Neuronal stem cell (in vitro differentiated cells): ENCODE measurements around the gene CACUL1.

Source experiments
- DNase-seq: peaks from one replicate; pipeline ENCODE4 v3.0.0-alpha.2; 2013; ENCODE audit warnings: low spot score
- H2AFZ ChIP-seq: one replicate; pipeline ENCODE4 v1.6.1; 2013; ENCODE audit warnings: mild to moderate bottlenecking, low read length, inconsistent platforms
- H2AK5ac ChIP-seq: 2 replicates; pipeline ENCODE4 v1.6.1; 2013; ENCODE audit warnings: low read depth, mild to moderate bottlenecking, inconsistent platforms, low read length, moderate library complexity, mixed read lengths
- H2BK120ac ChIP-seq: 2 replicates; pipeline ENCODE4 v1.6.1; 2013; ENCODE audit warnings: low read depth, mild to moderate bottlenecking, inconsistent platforms, low read length, moderate library complexity, mixed read lengths
- H2BK12ac ChIP-seq: one replicate; pipeline ENCODE4 v1.6.1; 2013; ENCODE audit warnings: low read length, inconsistent platforms
- H2BK15ac ChIP-seq: 2 replicates; pipeline ENCODE4 v1.6.1; 2013; ENCODE audit warnings: mild to moderate bottlenecking, low read length, inconsistent platforms, mixed read lengths
- H2BK5ac ChIP-seq: one replicate; pipeline ENCODE4 v1.6.1; 2013; ENCODE audit warnings: inconsistent platforms, mild to moderate bottlenecking, low read length, moderate library complexity
- H3K14ac ChIP-seq: one replicate; pipeline ENCODE4 v1.6.1; 2013; ENCODE audit warnings: low read length, inconsistent platforms
- H3K18ac ChIP-seq: 2 replicates; pipeline ENCODE4 v1.6.1; 2013; ENCODE audit warnings: low read length, inconsistent platforms
- H3K23ac ChIP-seq: 2 replicates; pipeline ENCODE4 v1.6.1; 2013; ENCODE audit warnings: low read depth, mild to moderate bottlenecking, mixed read lengths, low read length, inconsistent platforms; ENCODE audit not compliant: poor library complexity
- H3K27ac ChIP-seq: replicated peaks from 3 replicates; pipeline ENCODE4 v1.5.1; 2013; ENCODE audit warnings: low read length, inconsistent platforms
- H3K27me3 ChIP-seq, 3 experiments: 2 replicates each; pipeline ENCODE4 v1.6.1; 2013; ENCODE audit warnings: low read length in 3 of 3, mild to moderate bottlenecking in 2 of 3, inconsistent platforms in 1 of 3, low read depth in 1 of 3, mixed read lengths in 1 of 3, moderate library complexity in 1 of 3; ENCODE audit not compliant: control insufficient read depth in 3 of 3, insufficient read depth in 3 of 3
- H3K36me3 ChIP-seq, 2 donors: replicated peaks in 1 of 2; 2 replicates each; pipeline ENCODE4 v1.6.1; 2013; ENCODE audit warnings: low read length in 2 of 2; ENCODE audit not compliant: control insufficient read depth in 2 of 2, insufficient read depth in 2 of 2
- H3K4ac ChIP-seq: 2 replicates; pipeline ENCODE4 v1.6.1; 2013; ENCODE audit warnings: inconsistent platforms, mild to moderate bottlenecking, low read length, moderate library complexity
- H3K4me1 ChIP-seq, 2 donors: 1 replicate in 1 of 2; 2 replicates in 1 of 2; pipeline ENCODE4 v1.6.1; 2013; ENCODE audit warnings: low read length in 2 of 2, low read depth in 1 of 2; ENCODE audit not compliant: control insufficient read depth in 2 of 2, insufficient read depth in 1 of 2
- H3K4me2 ChIP-seq: one replicate; pipeline ENCODE4 v1.6.1; 2013; ENCODE audit warnings: mild to moderate bottlenecking, low read length, inconsistent platforms; ENCODE audit not compliant: insufficient read depth, poor library complexity, severe bottlenecking
- H3K4me3 ChIP-seq, 2 donors: 2 replicates each; pipeline ENCODE4 v1.5.1; 2013; ENCODE audit warnings: low read length in 2 of 2, mild to moderate bottlenecking in 2 of 2, inconsistent platforms in 1 of 2, moderate library complexity in 1 of 2
- H3K79me1 ChIP-seq: one replicate; pipeline ENCODE4 v1.6.1; 2013; ENCODE audit warnings: low read depth, mild to moderate bottlenecking, inconsistent platforms, low read length, moderate library complexity
- H3K9ac ChIP-seq: one replicate; pipeline ENCODE4 v1.6.1; 2013; ENCODE audit warnings: mild to moderate bottlenecking, low read depth, low read length, inconsistent platforms; ENCODE audit not compliant: poor library complexity
- H3K9me3 ChIP-seq, 2 donors: replicated peaks in 1 of 2; 2 replicates each; pipeline versions ENCODE3 to v1.6.1; 2013; ENCODE audit warnings: low read length in 2 of 2, mild to moderate bottlenecking in 2 of 2, inconsistent platforms in 1 of 2, low read depth in 1 of 2, mixed read lengths in 1 of 2, moderate library complexity in 1 of 2; ENCODE audit not compliant: control insufficient read depth in 2 of 2, insufficient read depth in 1 of 2
- H4K8ac ChIP-seq: one replicate; pipeline ENCODE4 v1.6.1; 2013; ENCODE audit warnings: low read depth, mild to moderate bottlenecking, inconsistent platforms, low read length, moderate library complexity
- H4K91ac ChIP-seq: one replicate; pipeline ENCODE4 v1.6.1; 2013; ENCODE audit warnings: low read length, low read depth, mild to moderate bottlenecking, inconsistent platforms; ENCODE audit not compliant: poor library complexity
- WGBS, 2 donors: extraction: QIAGEN DNeasy Blood & Tissue Kit; methylation state at CpG; one replicate each; pipeline ENCODE4 v1.1.7; 2013; ENCODE audit warnings: missing lambda C conversion rate in 2 of 2, mixed read lengths in 1 of 2; ENCODE audit not compliant: insufficient read length in 2 of 2, insufficient replicate concordance in 1 of 2; ENCODE audit errors: extremely low coverage in 2 of 2; 5-methylcytosine and 5-hydroxymethylcytosine counted together

The CACUL1 gene

DNA sequence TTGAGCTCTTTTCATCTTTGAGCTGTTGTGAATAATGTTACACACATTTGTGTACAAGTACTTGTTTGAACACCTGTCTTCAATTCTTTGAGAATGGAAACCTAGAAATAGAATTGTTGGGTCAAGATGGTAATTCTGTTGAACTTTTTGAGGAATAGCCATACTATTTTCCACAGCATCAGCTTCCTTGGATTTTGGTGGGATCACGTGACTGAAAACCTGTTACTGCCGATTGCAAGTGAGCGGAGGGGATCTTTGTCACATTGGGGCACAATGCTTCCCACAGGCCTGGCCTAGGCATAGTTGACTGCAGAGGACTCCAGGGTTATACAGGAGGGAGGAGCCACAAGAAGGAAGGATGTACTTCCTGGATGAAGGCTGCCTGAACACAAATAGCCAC, 21.3 kb upstream of the CACUL1 start:
- WGBS, 2 donors, result no CpG with 5 or more reads among the region's 3 CpGs

DNA sequence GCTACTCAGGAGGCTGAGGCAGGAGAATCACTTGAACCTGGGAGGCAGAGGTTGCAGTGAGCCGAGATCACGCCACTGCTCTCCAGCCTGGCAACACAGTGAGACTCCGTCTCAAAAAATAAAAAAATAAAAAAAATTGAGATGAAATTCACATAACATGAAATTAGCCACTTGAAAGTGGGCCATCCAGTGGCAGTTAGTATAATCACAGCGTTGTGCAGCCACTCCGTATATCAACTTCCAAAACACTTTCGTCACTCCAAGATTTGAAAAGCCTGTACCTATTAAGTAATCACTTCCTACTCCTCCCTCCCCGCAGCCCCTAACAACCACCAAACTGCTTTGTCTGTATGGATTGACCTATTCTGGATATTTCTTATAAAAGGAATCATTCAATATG, 20.7 kb upstream of the CACUL1 start:
- DNase-seq, result no peak
- no peak overlapping the region for H2AK5ac ChIP-seq

More for the DNA sequence above, 21.3 kb upstream of the CACUL1 start:
- no peak overlapping the region for H4K8ac ChIP-seq
- no peaks in the 10 kb centered on the region for H3K9me3 ChIP-seq
- no peaks in the 10 kb centered on the region for H3K79me1 ChIP-seq
- no peaks in the 10 kb centered on the region for H3K36me3 ChIP-seq
- no peak overlapping the region for H2BK120ac ChIP-seq
- H2AK5ac ChIP-seq, result no peak overlapping the region
- H3K4me1 ChIP-seq, result no peaks in the 10 kb centered on the region
- no peak overlapping the region for H2BK12ac ChIP-seq
- no peak overlapping the region for H2BK15ac ChIP-seq
- no peak for DNase-seq
- no peak overlapping the region for H2BK5ac ChIP-seq
- no peak overlapping the region for H3K9ac ChIP-seq
- H3K4ac ChIP-seq, result no peak overlapping the region
- H3K14ac ChIP-seq, result no peak overlapping the region
- H4K91ac ChIP-seq, result no peak overlapping the region
- H3K4me3 ChIP-seq, result no peak overlapping the region
- H2AFZ ChIP-seq, result no peak overlapping the region
- H3K27me3 ChIP-seq, result peaks cover 0 to 2% (median 0%) of the 10 kb centered on the region in 3 experiments
- no peak overlapping the region for H3K27ac ChIP-seq
- H3K4me2 ChIP-seq, result no peak overlapping the region
- no peak overlapping the region for H3K18ac ChIP-seq
- no peak overlapping the region for H3K23ac ChIP-seq

DNA sequence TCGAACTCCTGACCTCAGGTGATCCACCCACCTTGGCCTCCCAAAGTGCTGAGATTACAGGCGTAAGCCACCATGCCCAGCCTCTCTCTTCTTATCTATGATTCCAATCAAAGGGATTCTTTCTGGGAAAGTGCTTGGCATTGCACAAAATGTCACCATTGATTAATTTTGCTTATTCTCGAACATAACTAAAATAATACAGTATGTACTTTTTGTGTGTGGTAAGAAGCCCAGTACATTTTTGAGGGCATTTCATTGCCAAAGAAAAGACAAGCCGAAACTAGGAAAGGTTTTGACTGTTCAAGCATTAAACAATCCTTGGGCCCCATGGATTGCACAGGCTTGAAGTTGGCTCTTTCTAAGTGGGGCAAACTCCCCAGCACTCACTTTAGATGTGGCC, 18.3 kb upstream of the CACUL1 start:
- Histone ChIP-seq H3K4ac (no peak overlapping the region), H2BK5ac (no peak overlapping the region), H3K18ac (no peak overlapping the region)

More for the DNA sequence above, 20.7 kb upstream of the CACUL1 start:
- H3K27ac ChIP-seq, result no peak overlapping the region
- H3K4ac ChIP-seq, result no peak overlapping the region
- H3K4me1 ChIP-seq, result no peaks in the 10 kb centered on the region
- H3K4me2 ChIP-seq, result no peak overlapping the region
- H3K9ac ChIP-seq, result no peak overlapping the region
- H3K23ac ChIP-seq, result no peak overlapping the region
- no peaks in the 10 kb centered on the region for H3K36me3 ChIP-seq
- WGBS, 2 donors, result no CpG with 5 or more reads among the region's 7 CpGs
- H3K14ac ChIP-seq, result no peak overlapping the region
- no peak overlapping the region for H3K18ac ChIP-seq
- H2BK5ac ChIP-seq, result no peak overlapping the region
- no peak overlapping the region for H4K91ac ChIP-seq
- no peak overlapping the region for H2AFZ ChIP-seq
- H3K79me1 ChIP-seq, result no peaks in the 10 kb centered on the region
- H3K9me3 ChIP-seq, result no peaks in the 10 kb centered on the region
- H2BK15ac ChIP-seq, result no peak overlapping the region
- H2BK120ac ChIP-seq, result no peak overlapping the region
- H3K27me3 ChIP-seq, result peaks cover 0 to 2% (median 0%) of the 10 kb centered on the region in 3 experiments
- no peak overlapping the region for H3K4me3 ChIP-seq
- H4K8ac ChIP-seq, result no peak overlapping the region
- H2BK12ac ChIP-seq, result no peak overlapping the region

DNA sequence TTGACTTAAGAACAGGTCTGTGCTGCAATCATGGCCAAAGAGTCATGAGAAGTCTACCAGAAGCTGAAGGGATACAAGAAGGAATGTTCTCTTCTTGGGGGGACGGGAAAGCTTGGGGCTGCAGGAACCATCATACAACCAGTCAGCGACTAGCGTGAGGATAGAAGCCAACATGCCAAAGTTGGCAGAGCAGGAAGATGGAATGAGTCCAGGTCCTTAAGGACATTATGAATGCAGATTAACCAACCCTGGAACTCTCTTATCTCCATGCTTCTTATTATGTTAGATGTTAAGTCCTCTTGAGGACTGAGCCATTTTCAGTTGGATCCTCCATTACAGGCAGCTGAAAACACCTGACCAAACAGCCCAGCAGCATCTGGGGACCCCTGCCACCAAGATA, 17.2 kb upstream of the CACUL1 start:
- Histone ChIP-seq H3K4ac (no peak overlapping the region), H3K4me2 (no peak overlapping the region), H3K27ac (no peak overlapping the region), H2BK120ac (no peak overlapping the region), H3K36me3 (no peaks in the 10 kb centered on the region), H3K4me1 (no peaks in the 10 kb centered on the region), H3K27me3 (peaks cover 0 to 6% (median 0%) of the 10 kb centered on the region in 3 experiments), H3K9ac (no peak overlapping the region), H4K8ac (no peak overlapping the region), H3K79me1 (no peaks in the 10 kb centered on the region), H2AFZ (no peak overlapping the region), H3K14ac (no peak overlapping the region), H2AK5ac (no peak overlapping the region), H3K9me3 (peaks cover 0 to 2% of the 10 kb centered on the region in 2 donors), H3K18ac (no peak overlapping the region), H3K23ac (no peak overlapping the region), H2BK12ac (no peak overlapping the region), H2BK15ac (no peak overlapping the region), H4K91ac (no peak overlapping the region), H3K4me3 (no peak overlapping the region), H2BK5ac (no peak overlapping the region)
- DNase-seq, result no peak
- WGBS, 2 donors, result no CpG with 5 or more reads among the region's 3 CpGs

More for the DNA sequence above, 18.3 kb upstream of the CACUL1 start:
- WGBS, 2 donors, result no CpG with 5 or more reads among the region's 4 CpGs
- no peak overlapping the region for H3K4me3 ChIP-seq
- peaks cover 0 to under 1% (median 0%) of the 10 kb centered on the region in 3 experiments for H3K27me3 ChIP-seq
- peaks cover 0 to 2% of the 10 kb centered on the region in 2 donors for H3K9me3 ChIP-seq
- no peak overlapping the region for H3K4me2 ChIP-seq
- H2BK12ac ChIP-seq, result no peak overlapping the region
- H2AK5ac ChIP-seq, result no peak overlapping the region
- H3K23ac ChIP-seq, result no peak overlapping the region
- H4K8ac ChIP-seq, result no peak overlapping the region
- H4K91ac ChIP-seq, result no peak overlapping the region
- no peaks in the 10 kb centered on the region for H3K79me1 ChIP-seq
- H3K9ac ChIP-seq, result no peak overlapping the region
- no peaks in the 10 kb centered on the region for H3K4me1 ChIP-seq
- no peak overlapping the region for H2BK120ac ChIP-seq
- no peak overlapping the region for H3K27ac ChIP-seq
- H2AFZ ChIP-seq, result no peak overlapping the region
- no peaks in the 10 kb centered on the region for H3K36me3 ChIP-seq
- H2BK15ac ChIP-seq, result no peak overlapping the region
- DNase-seq, result no peak
- no peak overlapping the region for H3K14ac ChIP-seq
